HL-60/S4 treated with phorbol 12-myristate 13-acetate at 8.2 ng/mL for 4 days and 3 days (cell line): ENCODE measurements around the gene APEX1.

Experiments
- in situ Hi-C: fragments of 300-500 bp; cut with MboI; formaldehyde crosslinking; loops from 2 replicates; pipeline ENCODE4 v1.15.0; 2022; ENCODE audit warnings: low sequenced_read_pairs

Gene APEX1

DNA sequence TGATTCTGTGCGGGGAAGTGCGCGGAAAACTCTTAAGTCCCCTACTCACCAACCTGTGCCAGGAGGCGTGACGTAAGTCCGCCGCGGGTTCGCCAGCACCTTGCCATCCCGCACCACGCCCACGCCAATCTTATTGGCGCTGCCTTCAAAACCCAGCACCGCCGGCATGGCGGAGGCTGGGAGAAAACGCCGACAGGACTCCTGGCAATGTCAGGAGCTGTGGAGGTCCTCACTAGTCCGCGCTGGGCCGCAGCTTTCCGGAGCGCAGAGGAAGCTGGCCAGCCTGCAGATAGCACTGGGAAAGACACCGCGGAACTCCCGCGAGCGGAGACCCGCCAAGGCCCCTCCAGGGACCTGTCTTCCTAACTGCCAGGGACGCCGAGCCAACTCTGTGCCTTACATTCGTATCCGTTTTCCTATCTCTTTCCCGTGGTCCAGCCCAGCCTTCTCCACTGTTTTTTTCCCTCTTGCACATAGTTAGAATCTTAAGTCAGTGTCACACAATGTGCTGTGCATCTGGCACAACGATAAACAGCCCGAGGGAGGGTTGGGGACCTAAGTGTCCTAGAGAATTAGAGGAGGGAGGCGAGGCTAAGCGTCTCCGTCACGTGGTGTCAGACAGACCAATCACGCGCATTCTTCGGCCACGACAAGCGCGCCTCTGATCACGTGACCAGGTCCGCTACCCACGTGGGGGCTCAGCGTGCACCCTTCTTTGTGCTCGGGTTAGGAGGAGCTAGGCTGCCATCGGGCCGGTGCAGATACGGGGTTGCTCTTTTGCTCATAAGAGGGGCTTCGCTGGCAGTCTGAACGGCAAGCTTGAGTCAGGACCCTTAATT lies at the start of gene APEX1, which contains the start of gene OSGEP:
TSS of gene APEX1 (plus strand) at position 711 of the 839 bp plus-strand sequence. CDS start 420 bp downstream, outside the sequence.
TSS of gene OSGEP (minus strand) at position 297 of the 839 bp plus-strand sequence. CDS start at position 168, 129 bp downstream.
- in situ Hi-C loops: no loop called here

DNA sequence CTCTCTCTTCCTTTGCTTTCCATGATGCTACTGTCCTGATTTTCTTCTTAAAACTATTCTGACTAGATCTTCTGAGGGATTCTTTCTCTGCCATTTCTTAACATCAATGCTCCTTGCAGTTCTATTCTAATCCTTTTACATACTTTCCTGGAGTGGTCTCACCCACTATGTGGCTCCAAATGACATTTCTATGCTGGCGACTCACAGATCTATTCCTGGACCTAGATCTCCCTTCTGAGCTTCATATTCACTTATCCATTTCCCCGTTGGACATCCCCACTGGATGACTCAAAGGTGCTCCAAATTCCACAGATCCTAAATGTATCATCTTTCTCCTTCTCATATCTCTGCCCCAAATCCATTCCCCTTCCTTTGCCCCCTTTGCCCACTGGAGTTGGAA lies 45.8 kb upstream of the APEX1 start:
- in situ Hi-C loops: no loop called here

DNA sequence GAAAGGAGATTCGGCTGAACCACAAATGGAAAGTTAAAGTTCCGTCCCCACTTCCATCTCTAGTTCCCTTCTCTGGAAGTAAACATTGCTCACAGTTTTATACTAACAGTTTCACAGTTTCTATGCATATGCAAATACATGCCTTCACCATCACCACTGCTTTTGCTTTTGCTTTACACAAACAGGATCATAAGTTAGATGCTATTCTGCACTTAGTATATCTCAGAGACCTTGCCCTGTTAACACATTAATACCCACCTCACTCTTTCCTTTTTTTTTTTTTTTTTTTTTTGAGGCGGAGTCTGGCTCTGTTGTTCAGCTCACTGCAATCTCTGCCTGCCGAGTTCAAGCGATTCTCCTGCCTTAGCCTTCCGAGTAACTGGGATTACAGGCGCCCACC lies 42.6 kb upstream of the APEX1 start:
- in situ Hi-C loops: no loop called here

DNA sequence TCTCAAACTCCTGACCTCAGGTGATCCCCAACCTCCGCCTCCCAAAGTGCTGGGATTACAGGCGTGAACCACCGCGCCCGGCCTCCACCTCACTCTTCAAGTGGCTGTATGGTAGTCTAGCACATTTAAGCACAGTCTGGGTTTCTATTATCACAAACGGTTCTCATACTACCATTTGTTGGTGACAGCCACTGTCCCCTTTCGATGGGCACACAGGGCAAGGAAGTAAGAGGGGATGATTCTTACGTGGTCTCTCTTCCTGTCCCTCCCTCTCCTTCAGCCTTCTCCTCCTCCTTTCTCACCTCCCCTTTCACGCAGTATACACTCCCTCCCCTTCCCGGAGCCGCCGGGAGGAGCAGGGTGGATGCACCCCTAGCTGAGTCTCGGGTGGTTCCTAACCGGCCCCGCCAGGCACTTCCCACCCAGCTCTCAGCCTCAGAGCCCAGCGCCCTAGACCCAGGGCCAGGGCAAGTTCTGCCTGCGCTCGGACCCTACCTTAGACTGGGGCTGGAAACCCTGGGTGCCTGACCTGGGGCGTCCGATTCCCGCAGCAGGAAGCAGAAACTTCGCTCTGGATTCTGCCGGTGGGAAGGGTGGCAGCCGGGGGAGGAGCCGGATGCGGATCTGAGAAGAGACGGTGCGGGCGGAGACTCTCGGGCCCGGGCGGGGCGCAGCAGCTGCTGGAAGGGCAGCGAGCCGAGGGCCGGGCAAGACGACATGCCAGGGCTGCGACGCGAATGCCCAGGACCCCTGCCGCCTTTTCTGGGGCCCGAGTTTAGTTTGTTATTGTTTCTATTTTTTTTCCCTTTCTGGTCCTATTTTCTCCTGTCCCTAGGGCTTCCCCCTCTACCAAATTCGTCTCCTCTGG lies 41.9 kb upstream of the APEX1 start, which contains the start of gene TEP1:
TSS of gene TEP1 (minus strand) at position 626 of the 868 bp plus-strand sequence. CDS start 5,062 bp downstream, outside the sequence.
- in situ Hi-C loops: no loop called here

DNA sequence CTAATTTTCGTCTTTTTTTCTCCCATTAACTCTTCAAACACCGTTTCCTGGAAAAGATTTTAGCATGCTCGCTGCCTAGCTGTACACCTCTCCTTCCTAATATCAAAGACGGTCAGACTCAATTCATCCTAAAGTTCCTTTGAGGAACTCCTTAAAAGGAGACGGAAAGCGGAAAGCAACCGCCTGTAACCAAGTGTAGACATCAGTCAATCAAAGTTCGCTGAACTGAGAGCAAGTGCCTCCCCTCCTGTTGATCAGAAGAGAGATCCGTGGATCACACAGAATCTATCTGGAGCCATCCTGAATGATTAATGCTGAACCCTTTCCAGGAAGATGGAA lies 41.3 kb upstream of the APEX1 start:
- in situ Hi-C loops: no loop called here

DNA sequence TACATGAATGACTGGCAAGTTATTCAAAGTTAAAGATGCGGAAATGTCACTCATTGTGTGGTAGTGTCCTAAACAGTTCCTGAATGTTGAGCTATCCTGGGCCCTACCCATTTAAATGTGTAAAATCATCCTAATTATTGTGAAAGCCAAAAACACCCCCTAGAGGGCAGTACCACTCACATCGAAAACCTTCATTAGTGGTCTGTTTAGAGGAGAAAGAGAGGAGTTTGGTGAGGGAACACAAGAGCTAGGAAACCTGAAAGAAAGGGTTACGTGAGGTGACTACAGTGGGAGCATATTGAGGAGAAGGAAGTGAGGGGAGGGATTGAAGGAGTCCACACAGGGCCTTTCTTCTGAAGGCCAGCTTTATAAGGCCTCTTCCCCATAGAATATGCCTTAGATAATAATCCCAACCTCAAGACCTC lies 39.2 kb upstream of the APEX1 start:
- in situ Hi-C loops: no loop called here

DNA sequence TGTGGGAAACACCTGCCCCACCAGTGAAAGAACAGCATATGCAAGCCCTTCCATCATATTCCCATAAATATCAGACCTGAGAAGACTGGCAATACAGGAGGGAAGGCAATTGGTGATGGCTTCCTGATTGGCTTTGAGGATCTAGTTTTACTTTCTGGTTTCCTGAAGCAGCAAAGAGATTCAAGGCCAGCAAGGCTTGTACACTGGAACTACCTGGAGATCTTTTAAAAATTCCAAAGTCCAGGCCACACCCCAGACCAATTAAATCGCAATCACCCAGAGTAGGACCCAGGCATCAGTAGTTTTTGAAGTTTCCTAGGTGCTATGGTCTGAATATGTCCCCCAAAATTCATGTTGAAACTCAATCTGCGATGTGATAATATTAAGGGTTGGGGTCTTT lies 38.8 kb upstream of the APEX1 start:
- in situ Hi-C loops: no loop called here

DNA sequence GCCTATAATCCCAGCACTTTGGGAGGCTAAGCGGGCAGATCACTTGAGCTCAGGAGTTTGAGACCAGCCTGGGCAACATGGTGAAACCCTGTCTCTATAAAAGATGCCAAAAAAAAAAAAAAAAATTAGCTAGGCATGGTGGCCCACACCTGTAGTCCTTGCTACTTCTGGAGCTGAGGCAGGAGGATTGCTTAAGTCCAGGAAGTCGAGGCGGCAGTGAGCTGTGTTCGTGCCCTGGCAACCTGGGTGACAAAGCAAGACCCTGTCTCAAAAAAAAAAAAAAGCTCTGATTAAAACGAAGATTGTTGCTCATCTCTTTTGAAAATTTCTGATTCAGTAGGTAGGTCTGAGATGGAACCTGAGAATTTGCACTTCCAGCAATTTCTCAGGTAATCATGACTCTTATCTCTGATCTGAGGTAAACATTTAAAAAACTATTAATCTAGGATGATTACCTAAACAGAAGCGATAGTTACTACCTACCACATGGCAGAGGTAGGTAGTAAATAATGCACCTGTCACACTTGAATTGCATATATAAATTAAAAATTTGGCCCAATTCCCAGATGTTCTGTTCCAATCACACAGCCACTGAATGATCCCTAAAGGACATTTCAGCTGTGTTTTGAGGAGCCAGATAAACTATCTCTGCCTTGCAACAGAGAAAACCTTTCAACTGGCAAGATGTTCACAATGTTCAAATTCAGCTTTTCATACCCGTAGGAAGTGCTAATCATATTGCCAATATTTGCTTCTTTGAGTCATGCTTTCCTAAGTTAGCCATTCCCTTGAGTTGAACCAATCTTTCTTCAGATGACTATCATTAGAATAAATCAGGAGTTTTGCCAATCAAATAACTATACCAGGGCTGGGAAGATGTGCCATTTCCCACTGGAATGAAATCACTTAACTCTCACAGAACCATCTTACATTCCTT lies 37.5 kb upstream of the APEX1 start:
- in situ Hi-C loops: no loop called here

DNA sequence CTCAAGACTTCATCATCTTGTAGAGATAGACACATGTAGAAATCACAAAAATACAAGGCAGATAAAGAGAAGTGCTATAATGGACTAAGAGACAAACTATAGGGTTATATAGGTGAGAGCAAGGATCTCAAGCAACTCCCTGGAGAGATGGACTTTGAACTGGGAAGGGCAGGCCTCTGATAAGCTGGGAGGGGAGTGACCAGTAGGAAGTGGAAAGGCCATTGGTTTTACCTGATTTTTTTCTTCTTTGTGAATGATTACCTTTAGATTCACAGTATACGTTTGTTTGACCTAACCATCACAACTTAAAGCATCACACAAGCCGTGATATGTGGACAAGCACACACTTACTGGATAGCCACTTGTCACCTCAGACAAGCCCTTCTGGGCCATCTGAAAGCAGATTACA lies 36.5 kb upstream of the APEX1 start:
- in situ Hi-C loops: no loop called here

DNA sequence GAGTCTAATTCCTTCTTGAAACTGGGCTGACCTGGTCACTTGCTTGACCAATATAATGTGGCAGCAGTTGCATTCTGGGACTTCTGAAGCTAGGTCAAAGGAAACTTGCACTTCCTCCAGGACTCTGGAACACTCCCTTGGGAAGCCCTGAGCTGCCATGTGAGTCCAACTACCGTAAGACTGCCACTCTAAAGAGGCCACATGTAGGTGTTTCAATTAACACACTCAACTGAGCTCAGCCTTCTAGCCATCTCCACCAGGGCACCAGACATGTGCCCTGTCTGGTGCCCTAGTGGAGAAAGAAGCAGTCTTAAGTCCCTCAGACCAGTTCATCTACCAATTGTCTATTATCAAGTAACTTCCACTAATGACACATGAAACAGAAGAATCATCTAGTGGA lies 35.6 kb upstream of the APEX1 start:
- in situ Hi-C loops: no loop called here

DNA sequence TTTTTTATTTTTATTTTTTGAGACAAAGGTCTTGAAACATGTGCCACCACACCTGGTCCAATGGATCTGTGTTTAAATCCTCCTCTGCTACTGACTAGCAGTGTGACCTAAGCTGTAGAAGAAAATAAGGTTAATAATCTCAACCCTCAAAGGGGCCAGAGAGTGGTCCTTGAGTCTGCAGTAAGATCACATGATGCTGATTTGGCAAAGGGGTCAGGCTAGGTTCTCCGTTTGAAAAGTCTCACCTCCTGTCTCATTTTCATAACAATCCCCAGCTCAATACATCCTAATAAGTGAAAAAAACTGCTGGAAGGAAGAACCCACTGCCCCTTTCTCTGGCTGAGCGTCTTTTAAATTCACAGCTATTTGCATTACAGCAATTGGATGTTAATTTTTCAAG lies 33.8 kb upstream of the APEX1 start:
- in situ Hi-C loops: no loop called here

DNA sequence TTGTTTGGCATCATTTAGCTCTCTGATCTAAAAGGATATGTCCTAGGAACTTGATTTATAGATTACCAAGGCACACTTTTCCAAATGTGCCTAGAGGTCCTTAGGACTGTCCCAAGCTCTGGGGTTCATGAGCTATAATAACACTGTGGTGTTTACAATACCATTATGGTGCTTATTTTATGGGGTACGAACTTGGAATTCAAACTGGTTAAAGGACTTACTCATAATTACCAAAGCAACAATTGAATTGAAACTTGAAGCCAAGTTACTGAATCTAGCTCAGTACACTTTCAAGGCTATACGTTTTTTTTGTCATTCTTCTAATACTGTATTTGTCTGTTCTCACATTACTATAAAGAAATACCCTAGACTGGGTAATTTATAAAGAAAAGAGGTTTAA lies 32.1 kb upstream of the APEX1 start:
- in situ Hi-C loops: no loop called here

DNA sequence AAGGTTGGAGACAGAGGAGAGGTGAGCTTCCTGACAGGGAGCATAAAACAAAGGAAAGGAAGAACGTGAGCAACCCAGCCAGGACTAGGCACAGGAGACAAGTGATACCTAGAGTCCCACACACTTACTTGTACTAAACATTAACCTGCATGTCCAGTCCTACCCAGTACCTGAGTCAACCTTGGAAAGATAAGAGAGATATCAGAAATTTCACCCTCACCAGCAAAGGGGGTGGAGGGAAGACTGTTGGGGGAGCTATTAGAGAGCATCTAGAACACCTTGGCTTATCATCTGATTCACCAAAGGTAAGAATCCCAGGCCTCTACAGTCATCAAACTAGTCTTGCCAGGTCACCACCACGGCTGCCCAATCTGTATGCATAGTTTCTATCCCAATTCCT lies 30.2 kb upstream of the APEX1 start:
- in situ Hi-C loops: no loop called here

DNA sequence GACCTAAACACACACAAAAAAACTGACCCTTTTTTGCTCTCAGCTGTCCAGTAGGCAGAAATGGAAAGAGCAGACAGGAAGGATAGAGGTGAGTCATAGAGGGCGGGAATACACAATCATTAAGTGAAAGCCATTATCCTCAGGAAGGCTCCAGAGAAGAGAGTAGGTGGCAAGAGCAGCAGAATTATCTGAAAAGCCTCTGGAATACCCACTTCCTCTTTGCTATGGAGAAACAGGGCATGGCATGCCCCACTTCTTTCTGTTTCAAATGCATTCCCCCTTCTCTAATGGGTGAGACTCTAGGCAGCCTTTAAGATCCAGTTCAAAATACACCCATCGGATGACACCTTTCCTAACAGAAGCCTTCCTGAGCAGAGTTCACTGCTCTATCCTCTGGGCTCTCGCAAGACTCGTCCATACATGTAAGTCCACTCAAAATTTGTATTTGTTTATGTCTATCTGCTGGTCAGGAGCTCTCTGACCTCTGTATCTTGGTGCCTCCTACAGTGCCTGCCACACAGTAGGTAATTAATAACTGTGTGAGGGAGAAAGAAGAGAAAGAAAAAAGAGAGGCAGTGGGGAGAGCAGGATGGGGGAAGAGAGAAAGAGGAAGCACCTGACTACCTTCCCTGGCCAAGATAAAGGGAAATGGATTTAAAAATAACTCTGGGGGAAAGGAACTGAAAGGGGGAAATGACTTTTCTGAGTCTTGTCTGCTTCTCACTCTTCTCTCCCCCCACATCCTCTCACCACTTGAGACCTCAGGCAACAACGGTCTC lies 27.6 kb upstream of the APEX1 start:
- in situ Hi-C loops: no loop called here

DNA sequence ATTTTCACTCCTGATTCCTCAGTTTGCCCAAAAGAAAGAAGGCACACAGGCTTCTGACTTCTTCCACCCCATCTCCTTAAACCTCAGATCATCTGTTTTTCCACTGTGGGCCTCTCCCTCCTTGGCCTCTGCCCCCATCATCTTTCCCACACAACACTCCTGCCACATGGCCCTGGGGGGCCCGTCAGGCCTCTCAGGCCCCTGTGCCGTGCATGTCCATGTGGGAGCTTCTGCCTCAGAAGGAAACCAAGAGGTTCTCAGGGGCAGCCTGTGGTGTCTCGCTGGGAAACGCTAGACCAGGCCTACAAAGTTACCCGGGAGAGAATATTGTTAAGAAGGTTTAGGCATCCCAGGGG lies 27.0 kb upstream of the APEX1 start:
- in situ Hi-C loops: no loop called here

DNA sequence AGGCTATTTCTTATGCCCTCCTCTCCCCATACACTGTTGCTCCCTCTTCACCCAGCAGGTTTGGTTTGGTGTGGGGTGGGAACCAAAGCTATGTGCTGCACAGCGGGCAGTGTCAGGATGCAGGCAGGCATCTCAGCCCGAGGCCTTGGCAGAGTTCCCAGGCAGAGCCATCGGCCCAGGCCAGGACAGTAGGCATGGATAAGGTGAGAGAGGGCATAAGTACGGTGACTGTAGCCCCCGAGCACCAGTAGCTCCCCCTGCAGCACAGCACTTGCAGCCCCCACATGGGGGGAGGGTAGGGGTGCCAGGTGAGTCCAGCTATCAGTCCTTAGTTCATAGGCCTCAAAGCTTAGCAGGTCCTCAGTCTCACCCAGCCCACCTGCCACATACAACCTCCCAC lies 26.2 kb upstream of the APEX1 start:
- in situ Hi-C loops: no loop called here

DNA sequence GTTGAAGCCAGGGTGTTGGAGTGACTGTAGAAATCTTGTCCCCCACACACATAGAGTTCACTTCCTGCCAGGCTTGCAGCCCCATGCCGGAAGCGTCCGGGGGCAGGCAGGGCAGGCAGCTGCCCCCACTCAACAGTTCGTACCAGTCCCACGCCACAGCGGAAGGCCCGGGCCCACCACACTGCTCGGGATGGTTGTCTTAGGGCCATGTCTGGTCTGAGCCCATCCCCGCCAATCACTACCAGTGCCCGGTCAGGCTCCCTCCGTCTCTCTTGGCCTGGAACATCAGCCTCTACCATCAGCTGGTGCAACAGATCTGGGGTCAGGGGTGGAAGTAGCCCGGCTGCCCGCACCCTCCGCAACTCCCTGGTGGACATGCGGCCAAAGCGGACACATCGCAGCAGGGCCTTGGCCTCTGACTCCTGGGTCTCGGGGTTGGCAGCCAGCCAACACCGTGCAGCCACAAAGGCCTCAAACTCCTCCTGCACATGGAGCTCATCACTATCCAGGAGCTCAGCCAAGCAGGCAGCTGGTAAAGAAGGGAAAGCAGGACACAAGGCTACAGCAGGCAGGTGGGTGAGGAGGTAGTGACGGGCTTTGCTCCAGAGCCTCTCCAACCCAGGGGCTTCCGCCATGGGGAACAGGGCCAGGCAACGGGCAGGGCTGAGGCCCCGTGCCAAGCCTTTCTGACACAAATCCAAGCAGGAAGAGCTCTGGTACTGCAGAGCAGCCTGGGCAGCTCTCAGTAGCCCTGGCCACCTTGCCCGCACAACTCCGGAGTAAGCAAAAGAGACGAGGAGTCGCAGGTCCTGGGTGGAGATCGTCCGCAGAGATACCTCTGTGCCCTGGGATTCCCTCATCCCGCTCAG lies 25.0 kb upstream of the APEX1 start:
- in situ Hi-C loops: no loop called here

DNA sequence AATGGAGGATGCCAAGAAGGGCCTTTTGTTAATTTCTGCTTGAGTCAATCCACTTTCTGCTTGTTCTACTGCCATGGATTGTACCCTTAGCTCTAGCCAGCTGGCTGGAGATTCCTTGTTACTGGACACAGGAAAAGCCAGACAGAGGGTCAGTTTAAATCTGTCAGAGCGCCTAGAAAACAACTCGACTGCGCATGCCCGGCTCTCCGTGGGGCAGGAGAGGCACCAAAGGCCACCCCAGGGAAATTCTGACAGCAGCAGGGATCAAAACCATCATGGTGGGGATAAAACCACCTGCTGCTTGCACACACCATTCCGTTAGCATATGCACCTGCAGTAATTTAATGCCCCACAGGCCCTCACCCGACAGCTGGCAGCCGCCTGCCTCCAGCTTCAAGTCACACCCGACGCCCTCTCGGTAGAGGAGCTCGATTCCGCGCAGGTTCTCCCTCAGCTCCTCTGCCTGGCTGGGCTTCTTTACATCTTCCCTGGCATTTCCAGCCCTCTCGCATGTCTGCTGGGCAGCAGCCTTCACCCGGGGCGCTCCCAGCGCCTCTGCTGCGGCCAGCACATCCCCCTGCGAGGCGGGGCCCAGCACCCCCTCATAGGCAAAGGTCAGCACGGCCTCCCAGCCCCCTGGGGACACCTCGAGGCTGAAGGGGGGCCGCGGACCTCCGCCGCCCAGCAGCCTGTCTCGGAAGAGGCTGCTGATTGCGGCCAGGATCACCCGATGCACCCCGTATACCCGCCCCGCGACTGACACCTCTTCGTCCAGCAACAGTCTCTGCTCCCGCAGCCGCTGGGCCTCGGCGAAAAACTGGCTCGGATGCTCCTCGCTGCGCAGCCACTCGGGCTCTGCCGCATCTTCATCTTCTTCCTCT lies 20.1 kb upstream of the APEX1 start:
- in situ Hi-C loops: no loop called here
